ENCODE results near the gene TMEM117.

Gene TMEM117

DNA sequence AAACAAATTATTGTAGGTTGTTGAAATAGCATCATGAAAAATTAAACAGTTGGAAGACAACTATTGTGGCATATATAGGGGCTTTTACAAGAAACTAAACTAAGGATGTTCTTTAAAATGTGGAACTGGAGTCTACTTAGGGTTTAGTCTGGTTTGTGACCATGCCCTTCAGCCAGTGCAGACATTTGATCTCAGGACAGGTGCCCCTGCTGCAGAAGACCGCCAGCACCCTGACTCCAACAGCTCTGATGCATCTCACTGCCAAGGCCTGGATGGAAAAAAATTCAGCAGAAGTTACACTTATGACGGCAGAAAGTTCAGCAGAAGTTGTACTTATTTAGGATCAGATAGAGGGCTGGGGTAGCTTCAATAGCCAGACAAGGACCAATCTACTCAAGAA is 51.5 kb downstream of the TMEM117 start:
- no peak for DNase-seq

DNA sequence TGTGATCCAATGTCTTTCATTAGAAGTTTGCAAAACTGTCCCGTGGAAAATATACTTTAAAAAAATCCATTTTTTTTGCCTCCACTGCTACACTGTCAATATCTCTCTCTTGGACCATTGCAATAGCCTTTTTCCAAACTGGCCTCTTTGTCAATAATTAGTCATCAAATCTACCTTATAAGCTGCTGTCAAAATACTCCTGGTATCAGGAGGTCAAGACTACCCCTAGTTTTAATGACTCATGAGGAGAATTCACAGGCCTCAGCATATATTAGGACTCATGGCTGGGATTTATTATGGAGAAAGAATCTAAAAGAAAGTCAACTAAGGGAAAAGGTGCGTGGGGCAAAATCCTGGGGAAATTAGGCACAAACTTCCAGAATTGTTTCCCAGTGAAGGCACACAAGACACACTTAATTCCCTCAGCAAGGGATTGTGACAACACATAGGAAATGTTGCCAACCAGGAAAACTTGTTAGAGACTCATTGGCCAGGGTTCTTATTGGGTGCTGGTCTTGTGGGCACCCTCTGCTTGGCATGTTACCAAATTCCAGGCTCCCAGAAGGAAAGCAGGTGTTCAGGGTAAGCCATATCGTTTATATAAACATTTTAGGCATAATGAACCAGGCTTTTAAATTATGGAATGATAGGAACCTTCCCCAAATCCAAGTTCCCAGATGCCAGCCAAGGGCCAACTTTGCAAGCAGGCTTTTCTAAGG is 56.1 kb downstream of the TMEM117 start:
- DNase-seq = no peak

DNA sequence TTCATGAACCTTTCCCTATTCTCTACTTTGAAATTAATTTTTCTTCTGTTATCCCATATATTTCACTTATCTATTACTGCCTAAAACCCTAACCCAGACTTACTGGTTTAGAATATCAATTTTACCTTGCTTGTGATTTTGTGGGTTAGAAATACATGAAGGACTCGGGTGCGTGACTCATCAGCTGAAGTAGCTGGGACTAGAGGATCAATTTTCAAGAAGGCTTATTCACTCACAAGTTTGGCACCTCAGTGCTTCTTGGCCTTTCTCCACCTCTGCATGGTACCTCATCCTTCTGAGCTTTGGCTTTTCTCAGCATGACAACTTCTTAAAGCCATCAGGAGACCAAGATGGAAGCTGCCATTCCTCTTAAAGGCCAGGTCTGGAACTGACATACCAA is 57.8 kb downstream of the TMEM117 start:
- DNase-seq = no peak

GRCh38 chr12:43895580-43896206 is 59.8 kb downstream of the TMEM117 start:
- no peak for DNase-seq

DNA sequence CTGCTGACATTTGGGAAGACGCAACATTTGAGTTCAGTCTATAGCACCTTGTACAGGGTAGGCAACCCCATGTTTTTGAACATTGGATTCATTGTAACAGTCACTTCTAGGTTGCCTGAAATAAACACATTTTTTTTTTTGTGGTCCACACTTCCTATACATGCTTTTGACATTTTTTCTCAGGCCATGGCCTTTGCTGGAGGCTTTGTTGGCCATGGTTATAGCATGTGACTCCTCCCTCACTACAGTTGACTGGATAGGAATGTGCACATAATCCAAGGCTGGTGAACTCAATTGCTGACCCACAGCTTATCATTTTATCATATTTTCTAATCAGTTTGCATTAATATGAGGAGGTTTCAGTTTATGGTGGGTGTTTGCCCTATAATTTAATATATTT is 60.6 kb downstream of the TMEM117 start:
- no peak for DNase-seq

- DNase-seq = no peak
Observed at GRCh38 chr12:43898474-43898873, 62.6 kb downstream of the TMEM117 start.

DNA sequence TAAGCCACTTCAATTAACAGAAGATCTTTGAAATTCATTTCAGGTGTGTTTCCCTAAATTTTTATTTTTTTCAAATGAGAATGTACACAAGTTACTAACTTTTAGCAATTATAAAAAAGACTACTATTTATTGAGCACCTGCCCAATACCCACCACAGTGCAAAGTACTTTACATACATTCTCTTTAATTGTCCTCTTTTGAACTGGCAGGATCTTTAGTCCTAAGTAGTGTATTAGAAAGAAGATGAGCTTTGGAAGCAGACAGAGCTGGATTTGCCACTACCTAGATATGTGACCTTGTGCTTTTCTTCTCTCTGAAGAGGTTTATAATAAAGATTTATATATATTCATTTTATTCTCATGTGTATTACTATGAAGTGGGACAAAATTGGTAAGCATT is 63.7 kb downstream of the TMEM117 start:
- DNase-seq = no peak

DNA sequence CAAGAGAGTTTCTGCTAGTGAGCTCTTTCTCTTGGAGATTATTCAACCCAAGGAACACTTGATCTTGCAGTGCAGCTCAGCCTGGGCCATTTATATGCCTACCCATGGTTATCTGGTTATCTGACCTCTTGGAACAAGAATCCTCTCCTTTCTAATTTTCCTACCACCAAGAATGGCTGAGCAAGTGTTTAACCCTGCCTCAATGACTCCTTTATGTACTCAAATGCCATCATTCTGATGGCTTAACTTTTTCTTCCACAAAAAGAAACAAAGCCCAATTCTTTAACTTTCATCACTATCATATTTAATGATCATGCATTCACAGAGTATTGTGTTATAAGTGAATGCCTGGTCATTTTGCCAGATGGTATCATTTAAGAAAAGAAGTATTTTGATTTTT is 67.8 kb downstream of the TMEM117 start:
- no peak for DNase-seq

GRCh38 chr12:43912859-43913258 is 77.0 kb downstream of the TMEM117 start:
- DNase-seq = no peak

DNA sequence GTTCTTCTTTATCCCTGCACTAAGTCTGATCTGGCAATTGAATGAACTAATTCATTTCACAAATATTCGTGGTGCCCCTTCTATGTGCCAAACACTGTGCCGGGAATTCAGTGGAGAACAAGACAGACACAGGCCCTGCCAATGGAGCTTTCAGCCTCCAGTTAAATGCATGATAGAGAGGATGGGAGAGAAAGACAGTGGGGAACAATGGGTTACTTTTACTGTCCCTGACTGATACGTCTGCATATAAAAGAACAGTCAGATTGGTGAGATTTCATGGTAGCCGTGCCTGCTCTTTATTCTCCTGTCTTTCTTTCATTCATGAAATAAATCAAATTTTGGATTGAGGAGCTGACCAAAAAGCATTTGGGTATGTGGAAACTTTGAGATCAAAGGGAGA is 78.5 kb downstream of the TMEM117 start:
- no peak for DNase-seq

DNA sequence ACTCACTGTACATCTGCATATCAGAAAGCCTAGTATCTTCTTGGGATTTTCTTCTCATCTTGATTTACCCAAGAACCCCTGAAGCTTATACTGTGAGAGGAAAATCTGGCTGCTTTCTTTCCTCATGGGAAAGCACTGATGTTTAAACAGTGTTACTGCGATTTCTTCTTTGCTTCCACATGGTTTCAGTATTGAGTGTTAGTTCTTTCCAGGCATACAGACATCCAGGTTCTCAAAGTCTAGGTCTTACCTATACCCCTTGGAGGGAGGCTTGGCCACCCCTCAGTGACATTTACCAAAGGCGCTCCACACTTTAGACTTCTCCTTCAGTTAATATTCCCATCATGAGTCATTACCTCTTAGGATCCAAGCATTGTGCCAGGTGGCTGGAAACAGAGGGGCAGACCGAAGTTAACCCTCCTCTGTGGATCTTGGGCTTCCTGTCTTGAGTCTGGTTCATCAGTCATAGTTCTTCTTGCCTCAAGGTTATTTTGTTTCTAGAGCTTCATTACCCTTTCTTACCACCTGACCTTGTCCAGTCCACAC is 79.1 kb downstream of the TMEM117 start:
- DNase-seq = no peak

DNA sequence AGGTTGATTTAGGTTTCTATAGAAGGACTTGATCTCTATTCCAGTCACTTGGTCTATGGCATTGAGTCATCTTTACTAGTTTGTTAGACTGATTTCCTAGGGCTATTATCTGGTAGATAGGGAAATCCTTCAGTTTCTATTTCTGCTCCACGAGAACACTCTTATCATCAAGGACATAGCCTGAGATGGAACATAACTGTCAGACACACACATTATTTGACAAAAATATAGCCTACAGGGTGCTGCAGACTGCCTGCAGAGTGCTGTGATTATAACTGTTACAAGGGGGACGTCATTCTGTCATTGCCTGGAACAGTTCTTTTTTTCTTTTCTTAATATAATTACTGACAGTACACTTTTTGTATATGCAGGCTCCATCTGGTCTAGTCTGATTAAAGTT is 82.0 kb downstream of the TMEM117 start:
- no peak for DNase-seq

DNA sequence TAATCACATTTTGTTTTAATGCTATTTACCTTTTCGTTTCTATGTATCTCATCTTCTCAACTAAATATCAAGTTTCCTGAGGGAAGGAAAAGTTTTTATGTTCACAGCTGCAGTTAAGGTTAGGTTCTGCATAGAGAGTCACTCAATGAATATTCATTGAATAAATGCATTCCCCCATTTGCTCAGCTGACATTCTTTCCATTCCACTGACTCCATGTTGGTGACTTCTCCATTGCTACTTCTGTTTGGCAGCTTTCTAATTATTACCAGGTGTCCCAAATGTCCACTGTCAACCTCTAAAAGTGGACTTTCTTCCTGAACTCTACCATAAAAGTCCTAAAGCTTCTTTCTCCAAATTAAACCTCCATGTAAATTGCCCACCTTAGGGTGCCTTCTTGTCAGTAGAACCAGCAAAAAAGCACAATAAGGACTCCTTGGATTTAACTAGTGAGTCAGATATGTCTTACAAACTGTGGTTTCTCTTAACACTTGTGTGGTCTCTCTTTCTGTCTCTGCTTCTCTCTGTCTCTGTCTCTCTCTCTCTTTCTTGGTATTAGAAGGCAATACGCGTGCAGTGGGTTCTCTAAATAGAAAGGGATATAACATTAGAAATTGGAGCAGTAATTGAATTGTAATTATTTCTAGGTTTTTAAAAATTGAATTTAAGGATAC is 85.9 kb downstream of the TMEM117 start:
- no peak for DNase-seq

GRCh38 chr12:43930032-43930431 is 94.2 kb downstream of the TMEM117 start:
- no peak for DNase-seq

- no peak for DNase-seq
Observed at GRCh38 chr12:43931187-43931586, 95.3 kb downstream of the TMEM117 start.

- no peak for DNase-seq
Observed at GRCh38 chr12:43935581-43935980, 99.7 kb downstream of the TMEM117 start.

GRCh38 chr12:43937947-43938346 is 102.1 kb downstream of the TMEM117 start:
- no peak for DNase-seq

DNA sequence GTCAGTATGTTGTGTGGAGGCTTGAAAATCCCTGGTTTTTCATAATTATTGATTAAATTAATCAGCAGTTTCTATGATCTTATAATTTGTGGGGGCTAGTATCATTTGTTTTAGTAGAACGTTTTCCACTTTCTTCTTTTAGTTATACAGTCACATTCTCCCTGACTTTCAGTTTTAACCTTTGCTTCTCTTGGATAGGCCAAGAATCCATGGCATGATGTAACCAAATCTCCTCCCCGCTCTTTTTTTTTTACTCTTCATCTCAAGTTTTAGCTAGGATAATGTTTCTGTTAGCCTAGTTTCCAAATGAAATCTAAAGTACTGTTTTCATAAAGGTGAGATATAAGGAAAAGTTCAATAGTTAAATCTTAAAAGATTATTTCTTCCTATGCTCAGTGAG is 106.5 kb downstream of the TMEM117 start:
- DNase-seq = no peak

GRCh38 chr12:43945983-43946382 is 110.1 kb downstream of the TMEM117 start:
- DNase-seq = no peak

GRCh38 chr12:43951286-43951685 is 115.4 kb downstream of the TMEM117 start:
- DNase-seq = no peak

- peak; percentile 56 for DNase-seq
Observed at GRCh38 chr12:43957732-43958372, 122.0 kb downstream of the TMEM117 start.

DNA sequence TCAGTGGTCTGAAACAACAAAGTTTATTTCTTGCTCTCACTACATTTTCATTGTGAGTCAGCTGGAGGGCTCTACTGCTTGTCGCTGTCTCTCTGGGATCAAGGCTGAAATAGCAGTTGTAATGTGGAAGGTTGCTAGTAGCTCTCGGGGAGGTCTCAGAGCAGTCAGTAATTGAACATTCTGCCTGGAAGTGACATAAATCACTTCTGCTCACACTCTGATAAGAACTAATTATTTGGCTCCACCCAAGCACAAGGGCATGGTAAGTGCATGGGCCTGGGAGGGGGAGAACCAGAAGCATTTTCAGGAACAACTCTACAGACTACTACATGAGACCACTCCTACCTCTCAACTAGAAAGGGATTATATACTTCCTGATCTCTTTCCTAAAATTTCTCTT is 128.2 kb downstream of the TMEM117 start:
- no peak for DNase-seq

DNA sequence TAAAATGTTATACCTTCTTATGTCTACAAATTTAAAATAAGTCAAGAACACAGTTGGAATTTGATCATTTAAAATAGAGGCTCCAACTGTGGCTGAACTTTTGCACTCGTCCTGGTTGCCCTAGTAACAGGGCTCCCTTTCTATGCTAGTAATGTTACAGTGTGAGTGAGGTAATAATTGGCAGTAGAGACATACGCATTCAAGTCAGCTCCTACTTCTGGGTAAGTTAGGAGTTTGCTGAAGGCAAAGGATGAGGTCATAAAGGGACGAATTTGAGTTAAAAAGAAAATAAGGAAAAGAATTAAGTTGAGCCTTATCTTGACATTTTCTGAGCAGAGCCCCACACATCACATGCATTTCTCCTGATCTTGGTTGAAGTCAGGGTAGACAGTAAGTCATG is 129.1 kb downstream of the TMEM117 start:
- no peak for DNase-seq

- no peak for DNase-seq
Observed at GRCh38 chr12:43965899-43966298, 130.0 kb downstream of the TMEM117 start.

Data from midbrain (tissue), 1 donor.